ENCODE data around the gene PSMB10.

PSMB10 gene

DNA sequence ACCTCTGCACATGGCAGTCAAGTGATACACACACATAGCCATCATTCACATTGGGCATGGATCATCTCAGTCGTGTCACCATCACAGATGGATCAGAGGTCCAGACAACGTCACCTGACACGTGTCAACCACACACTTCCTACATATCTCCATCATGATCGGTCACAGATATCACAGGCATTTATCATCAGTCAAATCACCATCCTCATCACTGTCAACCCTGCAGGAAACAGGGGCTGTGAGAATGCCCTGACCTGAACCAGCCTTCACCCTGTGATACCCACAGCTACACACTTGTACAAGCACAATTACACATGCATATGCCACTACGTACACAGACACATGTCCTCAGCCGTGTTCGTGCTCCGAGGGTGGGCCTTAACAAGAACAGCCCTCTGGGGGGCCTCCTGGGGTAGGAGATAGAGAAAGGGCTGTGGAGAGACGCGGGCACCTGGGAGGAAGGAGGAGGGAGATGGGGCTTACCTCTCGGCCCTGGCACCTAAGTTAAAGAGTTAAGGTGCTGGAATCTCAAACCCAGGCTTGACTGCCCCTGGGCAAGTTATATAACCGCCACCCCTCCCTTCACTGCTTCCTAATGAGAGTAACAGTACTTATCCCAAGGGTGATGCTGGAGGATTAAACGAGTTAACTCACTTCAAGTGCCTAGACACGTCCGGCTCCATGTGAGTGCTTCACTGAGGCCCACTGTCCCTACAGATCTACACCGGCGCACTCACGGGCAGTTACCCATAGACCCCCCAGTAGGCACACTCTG, 30.7 kb upstream of the PSMB10 start:
- DNase-seq (ENCODE audit: low read depth): peak; percentile 52
- TF ChIP-seq, protein P1, sequence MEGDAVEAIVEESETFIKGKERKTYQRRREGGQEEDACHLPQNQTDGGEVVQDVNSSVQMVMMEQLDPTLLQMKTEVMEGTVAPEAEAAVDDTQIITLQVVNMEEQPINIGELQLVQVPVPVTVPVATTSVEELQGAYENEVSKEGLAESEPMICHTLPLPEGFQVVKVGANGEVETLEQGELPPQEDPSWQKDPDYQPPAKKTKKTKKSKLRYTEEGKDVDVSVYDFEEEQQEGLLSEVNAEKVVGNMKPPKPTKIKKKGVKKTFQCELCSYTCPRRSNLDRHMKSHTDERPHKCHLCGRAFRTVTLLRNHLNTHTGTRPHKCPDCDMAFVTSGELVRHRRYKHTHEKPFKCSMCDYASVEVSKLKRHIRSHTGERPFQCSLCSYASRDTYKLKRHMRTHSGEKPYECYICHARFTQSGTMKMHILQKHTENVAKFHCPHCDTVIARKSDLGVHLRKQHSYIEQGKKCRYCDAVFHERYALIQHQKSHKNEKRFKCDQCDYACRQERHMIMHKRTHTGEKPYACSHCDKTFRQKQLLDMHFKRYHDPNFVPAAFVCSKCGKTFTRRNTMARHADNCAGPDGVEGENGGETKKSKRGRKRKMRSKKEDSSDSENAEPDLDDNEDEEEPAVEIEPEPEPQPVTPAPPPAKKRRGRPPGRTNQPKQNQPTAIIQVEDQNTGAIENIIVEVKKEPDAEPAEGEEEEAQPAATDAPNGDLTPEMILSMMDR (IDR thresholded peaks at IDR 0.05; ENCODE audit: insufficient read depth, low read depth, low read length, missing control alignments): no peak
- H3K4me3 ChIP-seq (ENCODE audit: low read length): peak overlapping the region; percentile 82

DNA sequence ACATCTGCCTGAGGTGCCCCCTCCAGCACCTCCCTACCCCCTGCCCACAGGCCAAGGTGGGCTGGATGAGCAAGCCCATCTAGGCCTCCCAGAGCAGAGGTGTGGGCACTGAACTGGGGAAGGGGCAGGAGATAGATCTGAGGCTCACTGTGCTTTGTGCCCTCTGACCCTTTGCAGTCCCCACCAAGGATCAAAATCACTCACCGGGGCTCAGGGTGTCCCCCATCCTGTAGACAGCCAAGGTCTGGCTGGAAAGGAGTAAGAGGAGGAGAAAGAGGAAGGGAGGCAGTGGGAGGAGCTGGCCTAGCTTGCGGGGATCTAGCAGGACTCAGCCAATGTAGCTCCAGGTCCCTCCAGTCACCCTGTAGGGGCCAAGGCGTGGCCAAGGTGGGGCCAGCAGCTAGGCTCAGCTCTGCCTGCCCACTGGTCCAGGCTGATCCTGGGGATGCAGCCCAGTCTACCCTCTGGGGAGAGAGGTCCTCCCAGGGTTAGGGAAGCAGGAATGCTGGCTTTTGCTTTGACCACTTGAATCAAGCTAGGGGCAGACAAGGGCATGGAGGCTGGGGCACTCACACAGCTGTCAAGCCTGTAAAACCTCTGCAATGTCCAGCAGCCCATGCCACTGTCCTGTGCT, 30.0 kb upstream of the PSMB10 start:
- TF ChIP-seq, protein P1 (IDR thresholded peaks at IDR 0.05; ENCODE audit: insufficient read depth, low read depth, low read length, missing control alignments): no peak
- peak overlapping the region; percentile 82 for H3K4me3 ChIP-seq (ENCODE audit: low read length)
- peak; percentile 58 for DNase-seq (ENCODE audit: low read depth)

GRCh38 chr16:67965668-67966548, 29.3 kb upstream of the PSMB10 start:
- TF ChIP-seq, protein P1 (IDR thresholded peaks at IDR 0.05; ENCODE audit: insufficient read depth, low read depth, low read length, missing control alignments): no peak
- H3K4me3 ChIP-seq (ENCODE audit: low read length): peak overlapping the region; percentile 82
- DNase-seq (ENCODE audit: low read depth): peak; percentile 72

- TF ChIP-seq, protein P1 (IDR thresholded peaks at IDR 0.05; ENCODE audit: insufficient read depth, low read depth, low read length, missing control alignments): no peak
- DNase-seq (ENCODE audit: low read depth): no peak
- H3K4me3 ChIP-seq (ENCODE audit: low read length): no peak overlapping the region
Measured at GRCh38 chr16:67964477-67965131, 28.0 kb upstream of the PSMB10 start.

DNA sequence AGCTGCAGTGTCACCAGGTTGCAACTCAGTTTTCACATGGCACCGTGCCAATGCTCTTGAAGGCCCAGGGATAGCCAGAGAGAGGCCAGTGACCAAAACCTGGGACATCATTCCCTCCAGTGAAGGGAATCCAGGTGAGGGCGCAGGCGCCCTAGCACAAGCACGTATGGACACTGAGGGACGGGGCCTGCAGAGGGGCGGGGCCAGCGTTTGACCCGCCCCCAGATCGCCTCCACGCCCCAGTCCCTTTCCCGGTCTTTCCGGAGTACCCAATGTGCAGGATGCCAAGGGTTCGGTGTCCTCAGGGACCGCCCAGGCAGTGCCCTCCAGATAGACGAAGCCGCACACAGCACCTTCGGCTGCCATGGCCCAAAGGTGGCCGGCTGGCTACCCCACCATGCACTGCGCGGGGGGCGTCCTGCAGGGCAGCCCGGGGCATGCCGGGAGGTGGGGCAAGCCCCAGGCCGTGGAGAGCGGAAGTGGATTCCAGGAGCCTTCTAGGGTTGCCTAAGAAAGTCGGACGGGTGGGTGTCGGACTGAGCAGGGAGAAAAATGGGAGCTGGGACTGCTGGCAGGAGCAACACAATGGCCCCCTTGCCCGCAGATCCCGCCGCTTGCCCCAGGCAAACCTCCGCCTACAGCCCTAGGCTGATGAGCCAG, 27.1 kb upstream of the PSMB10 start:
- DNase-seq (ENCODE audit: low read depth): no peak
- TF ChIP-seq, protein P1 (IDR thresholded peaks at IDR 0.05; ENCODE audit: insufficient read depth, low read depth, low read length, missing control alignments): no peak
- no peak overlapping the region for H3K4me3 ChIP-seq (ENCODE audit: low read length)

DNA sequence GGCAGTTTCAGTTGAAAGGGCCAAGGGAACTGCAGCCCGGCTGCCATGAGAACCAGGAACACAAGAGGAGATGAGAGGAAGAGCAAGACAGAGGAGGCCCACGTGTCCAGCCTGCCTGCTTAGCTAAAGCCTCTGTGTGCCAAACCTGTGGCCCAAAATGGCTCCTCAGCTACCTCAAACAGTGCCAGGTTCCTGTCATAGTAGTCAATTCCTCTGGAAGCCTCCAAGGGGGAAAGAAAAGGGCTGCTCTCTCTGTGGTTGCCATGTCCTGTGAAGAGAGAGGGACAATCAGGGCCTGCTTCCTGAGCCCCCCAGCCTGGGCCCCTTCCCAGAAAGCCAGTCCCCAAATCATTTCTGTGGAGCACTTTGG, 26.6 kb upstream of the PSMB10 start:
- TF ChIP-seq, protein P1 (IDR thresholded peaks at IDR 0.05; ENCODE audit: insufficient read depth, low read depth, low read length, missing control alignments): no peak
- DNase-seq (ENCODE audit: low read depth): no peak
- no peak overlapping the region for H3K4me3 ChIP-seq (ENCODE audit: low read length)

Measured in epithelial cell of esophagus (primary cell).